ENCODE measurements around the gene TP53I13.

Gene TP53I13

GRCh38 chr17:29612404-29613280 is 44.1 kb downstream of the TP53I13 start:
- H3K4me3 ChIP-seq (ENCODE audit: control insufficient read depth, low read depth, low read length) = no peak overlapping the region
- DNase-seq (ENCODE audit: low read depth) = no peak
- no peak for TF ChIP-seq CTCF (conservative IDR thresholded peaks at IDR 0.05; ENCODE audit: control insufficient read depth, insufficient read depth, low read depth, low read length)

GRCh38 chr17:29613352-29613837 is 44.9 kb downstream of the TP53I13 start:
- peak; percentile 86 for DNase-seq (ENCODE audit: low read depth)
- peak overlapping the region; percentile 17 for H3K4me3 ChIP-seq (ENCODE audit: control insufficient read depth, low read depth, low read length)

GRCh38 chr17:29613856-29614255 is 45.4 kb downstream of the TP53I13 start:
- no peak for DNase-seq (ENCODE audit: low read depth)
- TF ChIP-seq CTCF (conservative IDR thresholded peaks at IDR 0.05; ENCODE audit: control insufficient read depth, insufficient read depth, low read depth, low read length) = no peak
- peak overlapping the region; percentile 17 for H3K4me3 ChIP-seq (ENCODE audit: control insufficient read depth, low read depth, low read length)

More at GRCh38 chr17:29613352-29613837, 44.9 kb downstream of the TP53I13 start:
- peak; percentile 49 for TF ChIP-seq CTCF (conservative IDR thresholded peaks at IDR 0.05; ENCODE audit: control insufficient read depth, insufficient read depth, low read depth, low read length)

- no peak for TF ChIP-seq CTCF (conservative IDR thresholded peaks at IDR 0.05; ENCODE audit: control insufficient read depth, insufficient read depth, low read depth, low read length)
- no peak overlapping the region for H3K4me3 ChIP-seq (ENCODE audit: control insufficient read depth, low read depth, low read length)
- DNase-seq (ENCODE audit: low read depth) = no peak
These were observed 46.0 kb downstream of the TP53I13 start for GRCh38 chr17:29614349-29615047.

- DNase-seq (ENCODE audit: low read depth) = peak; percentile 15
- no peak for TF ChIP-seq CTCF (conservative IDR thresholded peaks at IDR 0.05; ENCODE audit: control insufficient read depth, insufficient read depth, low read depth, low read length)
- H3K4me3 ChIP-seq (ENCODE audit: control insufficient read depth, low read depth, low read length) = peak overlapping the region; percentile 9
These were observed 46.5 kb downstream of the TP53I13 start for GRCh38 chr17:29615048-29615385.

GRCh38 chr17:29615492-29616299 is 47.2 kb downstream of the TP53I13 start:
- H3K4me3 ChIP-seq (ENCODE audit: control insufficient read depth, low read depth, low read length) = peak overlapping the region; percentile 27
- TF ChIP-seq CTCF (conservative IDR thresholded peaks at IDR 0.05; ENCODE audit: control insufficient read depth, insufficient read depth, low read depth, low read length) = no peak
- peak; percentile 80 for DNase-seq (ENCODE audit: low read depth)

Measured in fibroblast of mammary gland (primary cell).